GM23338 (cell line): Measurements from ENCODE around the gene MICAL2. TPM values are rescaled to one million over a fixed set of nuclear protein-coding genes. Genes with fewer than 3 reads are reported as not detected.

Experiments used
- ATAC-seq: fragments of 200-7000 bp; cut with Tn5 transposase; 3 replicates; pipeline ENCODE4 v1.9.1; 2020
- DNase-seq: peaks from one replicate; pipeline ENCODE4 v3.0.0-alpha.2; 2015; ENCODE audit warnings: low spot score
- H2AFZ ChIP-seq: fragments of 200-600 bp; sonication (generic); 2 replicates; pipeline ENCODE4 v1.8.0; 2016; ENCODE audit warnings: antibody characterized with exemption, mild to moderate bottlenecking, moderate library complexity
- H3F3A ChIP-seq: fragments of 200-600 bp; sonication (generic); replicated peaks from 2 replicates; pipeline ENCODE4 v1.8.0; 2017; ENCODE audit warnings: antibody characterized with exemption, mixed run types, low read depth
- H3K27ac ChIP-seq: fragments of 200-600 bp; sonication (generic); 2 replicates; pipeline ENCODE4 v1.6.1; 2016; ENCODE audit warnings: low read depth
- H3K27me3 ChIP-seq: fragments of 200-600 bp; sonication (generic); 2 replicates; pipeline ENCODE4 v1.8.0; 2016; ENCODE audit warnings: mild to moderate bottlenecking, mixed run types, moderate library complexity; ENCODE audit not compliant: insufficient read depth
- H3K36me3 ChIP-seq: fragments of 200-600 bp; sonication (generic); 2 replicates; pipeline ENCODE4 v1.8.0; 2016; ENCODE audit warnings: mild to moderate bottlenecking; ENCODE audit not compliant: insufficient read depth
- H3K4me1 ChIP-seq: fragments of 200-600 bp; sonication (generic); 2 replicates; pipeline ENCODE4 v1.8.0; 2016; ENCODE audit warnings: mild to moderate bottlenecking, moderate library complexity; ENCODE audit not compliant: insufficient read depth
- H3K4me2 ChIP-seq: fragments of 200-600 bp; sonication (generic); 2 replicates; pipeline ENCODE4 v1.7.1; 2017; ENCODE audit warnings: mixed run types
- H3K4me3 ChIP-seq: fragments of 200-600 bp; sonication (generic); 2 replicates; pipeline ENCODE4 v1.6.1; 2016; ENCODE audit warnings: mixed run types
- H3K79me2 ChIP-seq: fragments of 200-600 bp; sonication (generic); replicated peaks from 2 replicates; pipeline ENCODE4 v1.8.0; 2017; ENCODE audit warnings: mild to moderate bottlenecking; ENCODE audit not compliant: insufficient read depth
- H3K9me2 ChIP-seq: fragments of 200-600 bp; sonication (generic); 2 replicates; pipeline ENCODE4 v1.8.0; 2017; ENCODE audit not compliant: insufficient read depth
- H4K20me1 ChIP-seq: fragments of 200-600 bp; sonication (generic); replicated peaks from 2 replicates; pipeline ENCODE4 v1.8.0; 2017; ENCODE audit warnings: mild to moderate bottlenecking; ENCODE audit not compliant: insufficient read depth
- H3K27ac Mint-ChIP-seq: 2 replicates; pipeline ENCODE4 v1.8.0; 2020; ENCODE audit warnings: inconsistent platforms, mild to moderate bottlenecking, moderate library complexity, mixed read lengths
- H3K27me3 Mint-ChIP-seq: 3 replicates; pipeline ENCODE4 v1.8.0; 2022; ENCODE audit warnings: low read depth, mild to moderate bottlenecking, moderate library complexity, mixed read lengths, inconsistent platforms; ENCODE audit not compliant: insufficient read depth, poor library complexity
- H3K36me3 Mint-ChIP-seq: 3 replicates; pipeline ENCODE4 v1.8.0; 2021; ENCODE audit warnings: low read depth, mild to moderate bottlenecking, inconsistent platforms, moderate library complexity, mixed read lengths
- H3K4me1 Mint-ChIP-seq: 3 replicates; pipeline ENCODE4 v1.8.0; 2020; ENCODE audit warnings: mild to moderate bottlenecking, inconsistent platforms, mixed read lengths
- H3K4me3 Mint-ChIP-seq: 3 replicates; pipeline ENCODE4 v1.8.0; 2021; ENCODE audit warnings: moderate library complexity, mild to moderate bottlenecking, inconsistent platforms, mixed read lengths
- H3K9me3 Mint-ChIP-seq: 3 replicates; pipeline ENCODE4 v1.8.0; 2020; ENCODE audit warnings: moderate library complexity, mild to moderate bottlenecking, inconsistent platforms, mixed read lengths
- CREB1 ChIP-seq: fragments of 250-450 bp; sonication (Bioruptor Pico); IDR thresholded peaks from 2 replicates; pipeline ENCODE4 v1.5.0; 2020; ENCODE audit warnings: low read depth, mild to moderate bottlenecking, moderate library complexity
- EZH2 ChIP-seq: fragments of 200-600 bp; sonication (generic); IDR thresholded peaks from one replicate; pipeline ENCODE4 v1.8.0; 2017; ENCODE audit warnings: antibody characterized with exemption, mild to moderate bottlenecking, low read depth; ENCODE audit not compliant: unreplicated experiment
- EZH2phosphoT487 ChIP-seq: fragments of 200-600 bp; sonication (generic); IDR thresholded peaks from one replicate; pipeline ENCODE4 v1.8.1; 2018; ENCODE audit warnings: antibody characterized with exemption; ENCODE audit not compliant: unreplicated experiment
- JUNB ChIP-seq: IDR thresholded peaks from one replicate; pipeline ENCODE4 v1.6.1; 2016; ENCODE audit warnings: antibody characterized with exemption; ENCODE audit not compliant: unreplicated experiment
- NANOG ChIP-seq: IDR thresholded peaks from 2 replicates; pipeline ENCODE4 v1.6.1; 2016; ENCODE audit warnings: antibody characterized with exemption, borderline replicate concordance
- POLR2AphosphoS5 ChIP-seq: IDR thresholded peaks from 2 replicates; pipeline ENCODE4 v1.6.1; 2016; ENCODE audit warnings: antibody characterized with exemption, low read depth
- ZNF331 ChIP-seq: fragments of 250-450 bp; sonication (Bioruptor Pico); IDR thresholded peaks from 2 replicates; pipeline ENCODE4 v1.5.0; 2020; ENCODE audit warnings: low read depth, mild to moderate bottlenecking, moderate library complexity
- polyA plus RNA-seq: library from polyadenylated mRNA; unstranded; fragments of >200 nt; fragmentation: Nextera tagmentation; extraction: Ambion mirVana; gene quantifications from 2 replicates; pipeline ENCODE4 v1.2.1, GENCODE V29; 2016
- total RNA-seq: library from RNA; depleted of rRNA; stranded (reverse); fragments of >200 nt; shearing (Covaris generic); gene quantifications from 2 replicates; pipeline ENCODE4 v1.2.3, GENCODE V29; 2014
- TF ChIP-seq, protein P1 (sequence below): fragments of 250-450 bp; sonication (Bioruptor Pico); IDR thresholded peaks from 2 replicates; pipeline ENCODE4 v1.5.0; 2020; ENCODE audit warnings: mild to moderate bottlenecking, moderate library complexity
- TF ChIP-seq, protein P2 (sequence below): IDR thresholded peaks from one replicate; pipeline ENCODE4 v1.6.1; 2018; ENCODE audit warnings: antibody characterized with exemption; ENCODE audit not compliant: unreplicated experiment
- TF ChIP-seq, protein P3 (sequence below), 2 experiments: fragments of 200-600 bp in 1 of 2; sonication (generic) in 1 of 2; conservative IDR thresholded peaks; 2 replicates each; pipeline versions ENCODE4 v1.5.1 to v1.6.1; 2016 to 2017; ENCODE audit warnings: antibody characterized with exemption in 2 of 2, low read depth in 2 of 2, mild to moderate bottlenecking in 2 of 2, moderate library complexity in 1 of 2

The MICAL2 gene
- total and polyA plus RNA-seq, 2 experiments from 2014 or later: 0.66 to 1.4 TPM

DNA sequence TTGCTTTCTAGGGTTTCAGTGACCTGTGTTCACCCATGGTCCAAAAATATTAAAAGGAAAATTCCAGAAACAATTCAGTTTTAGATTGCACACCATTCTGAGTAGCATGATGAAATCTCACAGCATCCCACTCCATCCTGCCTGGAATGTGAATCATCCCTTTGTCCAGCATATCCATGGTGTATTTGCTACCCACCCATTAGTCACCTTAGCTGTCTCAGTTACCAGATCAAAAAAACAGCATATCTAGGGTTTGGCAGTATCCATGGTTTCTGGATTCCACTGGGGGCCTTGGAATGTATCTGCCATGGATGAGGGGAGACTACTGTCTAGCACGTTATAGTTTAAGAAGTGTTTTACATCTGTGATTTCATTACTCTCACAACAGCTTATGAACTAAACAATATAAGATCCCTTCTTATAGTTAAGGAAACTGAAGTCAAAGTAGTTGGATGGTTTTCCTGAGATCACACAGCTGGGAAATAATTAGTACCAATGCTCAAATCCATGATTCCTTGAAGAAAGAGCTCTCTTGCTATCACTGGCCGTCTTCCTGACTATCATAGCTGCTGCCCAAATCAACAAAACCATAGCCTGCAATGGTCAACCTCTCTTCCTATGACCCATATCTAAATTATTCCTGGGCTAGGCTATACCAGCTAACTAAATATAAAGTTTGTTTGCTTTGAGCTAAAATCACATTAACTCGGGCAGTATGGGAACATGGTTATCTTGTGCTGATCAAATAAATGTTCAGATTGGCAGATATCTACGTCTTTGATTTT is 122.6 kb downstream of the MICAL2 start (continued):
- TF ChIP-seq, protein P1, sequence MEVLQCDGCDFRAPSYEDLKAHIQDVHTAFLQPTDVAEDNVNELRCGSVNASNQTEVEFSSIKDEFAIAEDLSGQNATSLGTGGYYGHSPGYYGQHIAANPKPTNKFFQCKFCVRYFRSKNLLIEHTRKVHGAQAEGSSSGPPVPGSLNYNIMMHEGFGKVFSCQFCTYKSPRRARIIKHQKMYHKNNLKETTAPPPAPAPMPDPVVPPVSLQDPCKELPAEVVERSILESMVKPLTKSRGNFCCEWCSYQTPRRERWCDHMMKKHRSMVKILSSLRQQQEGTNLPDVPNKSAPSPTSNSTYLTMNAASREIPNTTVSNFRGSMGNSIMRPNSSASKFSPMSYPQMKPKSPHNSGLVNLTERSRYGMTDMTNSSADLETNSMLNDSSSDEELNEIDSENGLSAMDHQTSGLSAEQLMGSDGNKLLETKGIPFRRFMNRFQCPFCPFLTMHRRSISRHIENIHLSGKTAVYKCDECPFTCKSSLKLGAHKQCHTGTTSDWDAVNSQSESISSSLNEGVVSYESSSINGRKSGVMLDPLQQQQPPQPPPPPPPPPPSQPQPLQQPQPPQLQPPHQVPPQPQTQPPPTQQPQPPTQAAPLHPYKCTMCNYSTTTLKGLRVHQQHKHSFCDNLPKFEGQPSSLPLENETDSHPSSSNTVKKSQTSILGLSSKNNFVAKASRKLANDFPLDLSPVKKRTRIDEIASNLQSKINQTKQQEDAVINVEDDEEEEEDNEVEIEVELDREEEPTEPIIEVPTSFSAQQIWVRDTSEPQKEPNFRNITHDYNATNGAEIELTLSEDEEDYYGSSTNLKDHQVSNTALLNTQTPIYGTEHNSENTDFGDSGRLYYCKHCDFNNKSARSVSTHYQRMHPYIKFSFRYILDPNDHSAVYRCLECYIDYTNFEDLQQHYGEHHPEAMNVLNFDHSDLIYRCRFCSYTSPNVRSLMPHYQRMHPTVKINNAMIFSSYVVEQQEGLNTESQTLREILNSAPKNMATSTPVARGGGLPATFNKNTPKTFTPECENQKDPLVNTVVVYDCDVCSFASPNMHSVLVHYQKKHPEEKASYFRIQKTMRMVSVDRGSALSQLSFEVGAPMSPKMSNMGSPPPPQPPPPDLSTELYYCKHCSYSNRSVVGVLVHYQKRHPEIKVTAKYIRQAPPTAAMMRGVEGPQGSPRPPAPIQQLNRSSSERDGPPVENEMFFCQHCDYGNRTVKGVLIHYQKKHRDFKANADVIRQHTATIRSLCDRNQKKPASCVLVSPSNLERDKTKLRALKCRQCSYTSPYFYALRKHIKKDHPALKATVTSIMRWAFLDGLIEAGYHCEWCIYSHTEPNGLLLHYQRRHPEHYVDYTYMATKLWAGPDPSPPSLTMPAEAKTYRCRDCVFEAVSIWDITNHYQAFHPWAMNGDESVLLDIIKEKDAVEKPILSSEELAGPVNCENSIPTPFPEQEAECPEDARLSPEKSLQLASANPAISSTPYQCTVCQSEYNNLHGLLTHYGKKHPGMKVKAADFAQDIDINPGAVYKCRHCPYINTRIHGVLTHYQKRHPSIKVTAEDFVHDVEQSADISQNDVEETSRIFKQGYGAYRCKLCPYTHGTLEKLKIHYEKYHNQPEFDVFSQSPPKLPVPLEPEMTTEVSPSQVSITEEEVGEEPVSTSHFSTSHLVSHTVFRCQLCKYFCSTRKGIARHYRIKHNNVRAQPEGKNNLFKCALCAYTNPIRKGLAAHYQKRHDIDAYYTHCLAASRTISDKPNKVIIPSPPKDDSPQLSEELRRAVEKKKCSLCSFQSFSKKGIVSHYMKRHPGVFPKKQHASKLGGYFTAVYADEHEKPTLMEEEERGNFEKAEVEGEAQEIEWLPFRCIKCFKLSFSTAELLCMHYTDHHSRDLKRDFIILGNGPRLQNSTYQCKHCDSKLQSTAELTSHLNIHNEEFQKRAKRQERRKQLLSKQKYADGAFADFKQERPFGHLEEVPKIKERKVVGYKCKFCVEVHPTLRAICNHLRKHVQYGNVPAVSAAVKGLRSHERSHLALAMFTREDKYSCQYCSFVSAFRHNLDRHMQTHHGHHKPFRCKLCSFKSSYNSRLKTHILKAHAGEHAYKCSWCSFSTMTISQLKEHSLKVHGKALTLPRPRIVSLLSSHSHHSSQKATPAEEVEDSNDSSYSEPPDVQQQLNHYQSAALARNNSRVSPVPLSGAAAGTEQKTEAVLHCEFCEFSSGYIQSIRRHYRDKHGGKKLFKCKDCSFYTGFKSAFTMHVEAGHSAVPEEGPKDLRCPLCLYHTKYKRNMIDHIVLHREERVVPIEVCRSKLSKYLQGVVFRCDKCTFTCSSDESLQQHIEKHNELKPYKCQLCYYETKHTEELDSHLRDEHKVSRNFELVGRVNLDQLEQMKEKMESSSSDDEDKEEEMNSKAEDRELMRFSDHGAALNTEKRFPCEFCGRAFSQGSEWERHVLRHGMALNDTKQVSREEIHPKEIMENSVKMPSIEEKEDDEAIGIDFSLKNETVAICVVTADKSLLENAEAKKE (CRISPR knock-in tag): no peak
- TF ChIP-seq JUNB (no peak), CREB1 (CRISPR knock-in tag) (no peak)

DNA sequence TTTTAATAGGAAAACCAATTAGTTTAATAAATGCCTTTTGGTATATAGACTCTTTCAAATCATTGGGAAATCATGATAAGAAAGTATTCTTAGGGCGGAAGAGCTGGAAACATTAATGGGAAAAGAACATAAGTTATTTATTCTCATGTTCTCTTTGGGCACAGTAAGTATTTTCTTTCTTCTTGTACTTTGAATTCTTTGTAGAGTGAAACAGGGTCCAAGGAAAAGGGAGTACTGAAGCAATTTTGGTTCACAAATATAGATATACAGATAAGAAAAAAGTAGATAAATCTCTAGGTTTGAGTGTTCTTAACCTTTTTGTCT is 123.2 kb downstream of the MICAL2 start:
- H3K27ac ChIP-seq: no peak overlapping the region
- H3K79me2 ChIP-seq: no peaks in the 10 kb centered on the region
- Mint-ChIP-seq H3K4me1 (no peaks in the 10 kb centered on the region), H3K4me3 (no peak overlapping the region), H3K27ac (no peak overlapping the region), H3K27me3 (peaks cover 6% of the 10 kb centered on the region), H3K36me3 (no peaks in the 10 kb centered on the region; the same call in 2 of the 3 replicates), H3K9me3 (no peaks in the 10 kb centered on the region; the same call in 2 of the 3 replicates)
- H4K20me1 ChIP-seq: no peaks in the 10 kb centered on the region
- no peak overlapping the region for H2AFZ ChIP-seq
- DNase-seq: no peak
- no peak overlapping the region for H3K4me3 ChIP-seq
- no peak for ATAC-seq
- no peaks in the 10 kb centered on the region for H3K9me2 ChIP-seq
- H3K36me3 ChIP-seq: no peaks in the 10 kb centered on the region
- H3F3A ChIP-seq: no peaks in the 10 kb centered on the region
- no peaks in the 10 kb centered on the region for H3K27me3 ChIP-seq
- H3K4me1 ChIP-seq: no peaks in the 10 kb centered on the region
- H3K4me2 ChIP-seq: no peak overlapping the region
- TF ChIP-seq POLR2AphosphoS5 (no peak), CREB1 (CRISPR knock-in tag) (no peak), NANOG (no peak), EZH2phosphoT487 (no peak), EZH2 (no peak), ZNF331 (CRISPR knock-in tag) (no peak), JUNB (no peak)
- TF ChIP-seq, protein P2, sequence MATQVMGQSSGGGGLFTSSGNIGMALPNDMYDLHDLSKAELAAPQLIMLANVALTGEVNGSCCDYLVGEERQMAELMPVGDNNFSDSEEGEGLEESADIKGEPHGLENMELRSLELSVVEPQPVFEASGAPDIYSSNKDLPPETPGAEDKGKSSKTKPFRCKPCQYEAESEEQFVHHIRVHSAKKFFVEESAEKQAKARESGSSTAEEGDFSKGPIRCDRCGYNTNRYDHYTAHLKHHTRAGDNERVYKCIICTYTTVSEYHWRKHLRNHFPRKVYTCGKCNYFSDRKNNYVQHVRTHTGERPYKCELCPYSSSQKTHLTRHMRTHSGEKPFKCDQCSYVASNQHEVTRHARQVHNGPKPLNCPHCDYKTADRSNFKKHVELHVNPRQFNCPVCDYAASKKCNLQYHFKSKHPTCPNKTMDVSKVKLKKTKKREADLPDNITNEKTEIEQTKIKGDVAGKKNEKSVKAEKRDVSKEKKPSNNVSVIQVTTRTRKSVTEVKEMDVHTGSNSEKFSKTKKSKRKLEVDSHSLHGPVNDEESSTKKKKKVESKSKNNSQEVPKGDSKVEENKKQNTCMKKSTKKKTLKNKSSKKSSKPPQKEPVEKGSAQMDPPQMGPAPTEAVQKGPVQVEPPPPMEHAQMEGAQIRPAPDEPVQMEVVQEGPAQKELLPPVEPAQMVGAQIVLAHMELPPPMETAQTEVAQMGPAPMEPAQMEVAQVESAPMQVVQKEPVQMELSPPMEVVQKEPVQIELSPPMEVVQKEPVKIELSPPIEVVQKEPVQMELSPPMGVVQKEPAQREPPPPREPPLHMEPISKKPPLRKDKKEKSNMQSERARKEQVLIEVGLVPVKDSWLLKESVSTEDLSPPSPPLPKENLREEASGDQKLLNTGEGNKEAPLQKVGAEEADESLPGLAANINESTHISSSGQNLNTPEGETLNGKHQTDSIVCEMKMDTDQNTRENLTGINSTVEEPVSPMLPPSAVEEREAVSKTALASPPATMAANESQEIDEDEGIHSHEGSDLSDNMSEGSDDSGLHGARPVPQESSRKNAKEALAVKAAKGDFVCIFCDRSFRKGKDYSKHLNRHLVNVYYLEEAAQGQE: no peak
- TF ChIP-seq, protein P3, sequence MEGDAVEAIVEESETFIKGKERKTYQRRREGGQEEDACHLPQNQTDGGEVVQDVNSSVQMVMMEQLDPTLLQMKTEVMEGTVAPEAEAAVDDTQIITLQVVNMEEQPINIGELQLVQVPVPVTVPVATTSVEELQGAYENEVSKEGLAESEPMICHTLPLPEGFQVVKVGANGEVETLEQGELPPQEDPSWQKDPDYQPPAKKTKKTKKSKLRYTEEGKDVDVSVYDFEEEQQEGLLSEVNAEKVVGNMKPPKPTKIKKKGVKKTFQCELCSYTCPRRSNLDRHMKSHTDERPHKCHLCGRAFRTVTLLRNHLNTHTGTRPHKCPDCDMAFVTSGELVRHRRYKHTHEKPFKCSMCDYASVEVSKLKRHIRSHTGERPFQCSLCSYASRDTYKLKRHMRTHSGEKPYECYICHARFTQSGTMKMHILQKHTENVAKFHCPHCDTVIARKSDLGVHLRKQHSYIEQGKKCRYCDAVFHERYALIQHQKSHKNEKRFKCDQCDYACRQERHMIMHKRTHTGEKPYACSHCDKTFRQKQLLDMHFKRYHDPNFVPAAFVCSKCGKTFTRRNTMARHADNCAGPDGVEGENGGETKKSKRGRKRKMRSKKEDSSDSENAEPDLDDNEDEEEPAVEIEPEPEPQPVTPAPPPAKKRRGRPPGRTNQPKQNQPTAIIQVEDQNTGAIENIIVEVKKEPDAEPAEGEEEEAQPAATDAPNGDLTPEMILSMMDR (conservative IDR thresholded peaks at IDR 0.05; ENCODE audit: low read depth in 2 of 2): no peak
